Measurements from ENCODE around the gene JPH4.

Gene JPH4

GRCh38 chr14:23579311-23579630 is 681 bp upstream of the JPH4 start:
- no peak for DNase-seq (ENCODE audit: low spot score)

DNA sequence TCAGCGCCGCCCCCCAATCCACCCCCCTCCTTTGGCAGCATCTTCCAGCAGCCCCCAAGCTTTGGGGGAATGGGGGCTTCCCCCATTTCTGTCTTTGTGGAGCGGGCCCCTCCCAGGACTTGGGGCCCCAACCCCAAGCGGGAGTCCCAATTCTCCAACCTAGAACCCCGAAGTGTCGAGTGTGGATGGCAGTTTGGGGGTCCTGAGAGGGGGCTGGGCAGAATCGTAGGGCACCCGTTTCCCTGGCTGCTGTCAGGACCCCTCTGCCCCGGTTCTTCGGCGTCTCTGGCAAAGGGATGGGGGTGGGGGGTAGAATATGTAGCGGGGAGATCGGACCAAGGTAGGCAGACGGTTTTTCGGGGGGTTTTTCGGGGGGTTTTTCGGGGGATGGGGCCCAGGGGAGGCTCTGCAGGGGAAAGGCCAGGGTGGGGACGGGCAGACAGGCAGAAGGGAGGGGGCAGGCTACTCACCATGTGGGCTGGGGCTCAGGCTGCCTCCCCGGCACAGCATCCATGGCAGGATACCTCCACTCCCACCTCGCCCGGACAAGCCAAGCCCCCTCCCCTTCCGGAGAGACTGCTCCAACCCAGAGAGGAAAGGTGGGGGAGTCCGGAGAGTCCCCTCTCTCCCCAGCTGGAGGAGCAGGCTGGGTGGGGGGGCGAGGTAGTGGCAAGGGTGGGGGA is 739 bp downstream of the JPH4 start:
- no peak for DNase-seq (ENCODE audit: low spot score)

- DNase-seq (ENCODE audit: low spot score): no peak
These were observed 1.4 kb downstream of the JPH4 start for GRCh38 chr14:23577004-23577681.

DNA sequence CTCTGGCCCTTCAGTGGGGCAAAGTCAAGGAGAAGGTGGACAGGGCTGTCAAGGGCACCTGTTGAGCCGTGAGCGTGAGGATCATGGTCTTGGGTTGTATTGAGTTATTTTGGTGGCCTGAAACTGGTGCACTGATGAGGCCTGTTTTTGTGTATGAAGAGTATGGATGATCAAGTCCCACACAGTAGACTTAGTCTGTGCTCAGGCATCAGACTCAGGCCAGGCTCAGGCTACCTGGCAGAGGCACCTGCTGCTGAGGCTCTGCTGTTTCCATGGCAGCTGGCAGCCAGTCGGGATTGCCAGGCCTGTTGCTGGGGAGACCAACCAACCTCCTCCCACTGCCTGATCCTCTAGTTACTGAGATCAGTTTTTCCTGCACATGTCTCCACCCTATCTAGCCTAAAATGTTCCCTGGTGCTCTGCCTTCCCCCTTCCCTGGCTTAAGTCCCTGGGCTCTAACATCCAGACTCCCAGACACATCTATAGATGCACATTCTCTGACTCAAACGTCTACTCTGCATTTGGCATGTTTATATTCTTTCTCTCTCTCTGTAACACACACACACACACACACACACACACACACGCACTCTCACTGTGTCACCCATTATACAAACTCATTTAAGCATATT is 5.1 kb downstream of the JPH4 start:
- DNase-seq (ENCODE audit: low spot score): no peak

DNA sequence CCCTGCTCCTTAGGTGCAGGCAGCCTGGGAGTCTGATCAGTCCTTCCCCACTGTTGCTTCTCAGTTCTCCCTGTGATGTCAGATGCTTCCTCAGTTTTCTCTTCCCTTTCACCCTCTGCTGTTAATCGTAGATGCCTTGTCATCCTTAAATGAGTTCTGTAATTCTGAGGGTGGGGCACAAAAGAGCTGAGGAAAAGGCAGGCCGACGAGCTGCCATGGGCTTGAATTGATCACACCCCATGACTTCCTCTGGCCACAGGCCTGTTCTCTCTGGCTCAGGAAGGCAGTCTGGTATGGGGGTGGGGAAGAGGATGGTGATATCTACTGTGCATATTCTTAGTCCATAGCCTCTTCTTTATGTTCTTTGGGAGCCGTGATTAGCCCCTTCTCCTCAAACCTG is 5.8 kb downstream of the JPH4 start:
- DNase-seq (ENCODE audit: low spot score): no peak

DNA sequence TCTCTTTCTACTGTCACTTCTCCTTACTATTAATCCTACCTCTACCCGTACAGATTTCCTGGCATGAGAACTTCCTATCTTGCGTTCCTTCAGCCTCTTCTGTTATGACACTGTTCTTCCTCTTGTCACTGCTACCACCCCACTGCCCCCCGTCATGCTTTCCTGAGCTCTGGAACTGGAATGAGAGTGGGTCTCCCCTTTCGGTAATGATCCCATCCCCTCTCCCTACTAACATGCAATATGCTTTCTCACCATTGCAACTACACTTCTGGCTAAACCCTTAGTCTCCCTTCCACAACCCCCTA is 6.1 kb downstream of the JPH4 start:
- no peak for DNase-seq (ENCODE audit: low spot score)

GRCh38 chr14:23571701-23572523 is 6.7 kb downstream of the JPH4 start:
- no peak for DNase-seq (ENCODE audit: low spot score)

DNA sequence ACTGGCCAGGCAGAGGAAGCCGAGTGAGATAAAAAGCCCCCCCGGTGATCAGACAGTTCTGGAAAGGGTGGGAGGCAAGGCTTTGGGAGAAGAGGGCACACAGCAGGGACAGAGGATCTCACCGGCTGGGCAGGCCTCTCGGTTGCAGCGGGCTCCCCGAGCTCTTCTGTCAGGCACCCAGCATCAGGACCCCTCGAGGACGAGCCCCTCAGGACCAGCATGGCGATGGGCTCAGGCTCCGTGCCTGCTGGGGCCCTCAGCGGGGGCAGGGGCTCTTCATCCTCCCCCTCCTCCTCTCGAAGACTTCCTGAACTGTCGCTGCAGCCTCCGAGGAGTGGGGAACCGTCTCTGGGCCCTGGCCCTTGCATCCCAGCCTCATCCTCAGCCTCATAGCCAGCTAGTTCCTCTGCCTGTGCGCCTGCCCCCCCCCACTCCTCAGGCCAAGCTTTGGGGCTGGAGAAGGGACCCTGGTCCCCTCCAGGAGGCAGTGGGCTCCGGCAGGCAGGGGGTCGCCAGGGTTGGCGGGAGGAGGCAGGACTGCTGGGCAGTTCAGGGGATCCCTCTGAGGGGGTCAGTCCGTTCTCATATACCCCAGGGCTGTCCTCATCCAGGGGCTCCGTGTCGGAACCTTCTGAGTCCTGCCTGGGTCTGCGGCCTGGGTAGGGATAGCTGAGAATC is 7.6 kb downstream of the JPH4 start:
- DNase-seq (ENCODE audit: low spot score): no peak

- DNase-seq (ENCODE audit: low spot score): no peak
These were observed 9.0 kb downstream of the JPH4 start for GRCh38 chr14:23569443-23570151.

DNA sequence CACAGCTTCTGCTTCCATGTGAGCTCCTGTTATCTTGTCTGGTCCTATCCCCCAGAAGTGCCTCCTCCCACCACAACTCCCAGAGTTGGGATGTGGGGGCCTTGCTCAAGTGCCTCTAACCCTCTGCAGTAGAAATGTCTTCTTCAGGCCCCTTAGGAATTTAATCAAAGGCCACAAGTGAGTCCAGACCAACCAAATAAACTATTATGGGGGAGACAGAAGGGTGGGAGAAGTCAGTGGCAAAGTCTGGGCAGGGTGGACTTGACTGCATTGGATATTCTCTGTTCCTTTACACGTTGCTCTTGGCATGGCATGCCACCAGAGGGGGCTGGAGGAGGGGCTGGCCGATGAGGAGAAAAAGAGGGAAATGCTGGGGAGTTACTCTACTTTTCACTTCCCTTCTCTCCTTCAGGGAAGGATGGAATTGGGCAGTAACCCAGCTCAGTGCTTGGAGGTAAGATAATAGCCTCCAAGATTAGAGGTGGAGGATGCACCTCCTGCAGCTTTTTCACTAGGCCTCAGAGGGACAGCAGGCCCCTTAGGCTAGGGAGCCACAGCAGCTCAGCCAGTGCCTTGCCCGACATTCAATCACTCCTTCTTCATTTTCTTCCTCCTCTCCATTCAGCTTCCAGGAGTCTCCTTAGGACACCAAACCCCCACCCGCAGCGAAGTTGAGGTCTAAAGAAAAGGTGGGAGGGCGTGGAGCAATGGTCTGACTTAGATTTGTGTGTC is 9.8 kb downstream of the JPH4 start:
- DNase-seq (ENCODE audit: low spot score): peak; percentile 62

- DNase-seq (ENCODE audit: low spot score): no peak
These were observed 10.5 kb downstream of the JPH4 start for GRCh38 chr14:23568021-23568599.

DNA sequence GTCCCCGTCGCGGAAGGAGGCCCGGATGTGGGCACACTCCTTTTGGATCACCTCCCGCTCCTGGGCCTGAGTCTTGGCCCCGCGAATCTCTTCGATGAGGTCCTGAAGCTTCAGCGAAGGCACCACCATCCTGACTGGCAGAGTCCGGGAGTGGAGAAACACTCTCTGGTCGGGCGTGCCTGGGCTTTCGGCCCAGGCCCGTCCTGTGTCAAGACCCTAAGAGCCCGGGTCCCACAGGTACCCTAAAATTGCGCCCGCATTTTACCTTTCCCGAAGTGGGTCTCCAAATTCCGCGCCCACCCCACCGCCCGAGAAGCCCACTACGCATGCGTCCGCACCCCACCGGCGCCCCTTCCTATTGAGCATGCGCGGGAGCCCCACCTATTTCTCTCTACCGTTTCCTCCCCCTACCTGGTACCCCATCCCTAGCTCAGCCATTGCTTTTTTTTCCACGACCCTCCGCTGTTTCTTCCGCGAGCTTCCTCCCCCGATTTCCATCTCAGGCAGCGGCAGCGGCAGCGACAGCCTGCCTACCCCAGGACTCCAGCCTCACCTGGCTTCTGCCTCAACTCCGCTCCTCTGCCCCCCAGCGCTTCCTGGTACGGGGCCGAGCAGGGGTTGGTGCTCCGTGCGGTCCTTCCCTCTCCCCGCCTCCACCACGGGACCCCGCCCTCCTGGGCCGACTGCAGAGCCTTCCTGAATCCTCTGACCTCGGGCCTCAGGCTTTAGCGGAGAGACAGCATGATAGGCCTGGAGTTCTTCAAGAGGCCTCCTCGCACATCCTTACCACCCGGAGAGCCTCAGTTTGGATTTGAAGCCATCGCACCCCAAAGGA is 11.2 kb downstream of the JPH4 start, which contains the start of gene AP1G2:
Gene AP1G2 (minus strand): TSS at position 606 of the 835 bp plus-strand sequence. CDS start 477 bp downstream, at position 129.
- DNase-seq (ENCODE audit: low spot score): peak; percentile 94

DNA sequence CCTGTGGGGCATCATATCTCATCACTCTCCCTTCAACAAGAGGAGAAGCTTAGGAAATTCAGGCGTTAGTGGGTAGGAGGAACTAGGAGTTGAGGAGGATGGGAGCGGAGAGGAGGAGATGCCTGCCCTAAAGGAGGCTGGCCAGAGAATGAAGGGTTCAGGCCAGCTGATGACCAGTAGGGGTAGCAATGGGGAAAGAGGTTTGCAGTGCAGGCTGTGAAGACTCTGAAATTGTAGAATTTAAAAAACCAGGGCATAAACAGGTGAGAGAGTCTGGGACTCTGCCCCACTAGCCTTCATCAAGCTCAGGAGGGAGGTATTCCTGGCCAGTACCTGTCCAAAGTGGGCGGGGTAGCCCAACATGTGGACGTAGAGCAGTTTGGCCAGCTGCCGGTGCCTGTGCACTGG is 11.8 kb downstream of the JPH4 start:
- no peak for DNase-seq (ENCODE audit: low spot score)

- no peak for DNase-seq (ENCODE audit: low spot score)
These were observed 12.3 kb downstream of the JPH4 start for GRCh38 chr14:23566112-23566777.

DNA sequence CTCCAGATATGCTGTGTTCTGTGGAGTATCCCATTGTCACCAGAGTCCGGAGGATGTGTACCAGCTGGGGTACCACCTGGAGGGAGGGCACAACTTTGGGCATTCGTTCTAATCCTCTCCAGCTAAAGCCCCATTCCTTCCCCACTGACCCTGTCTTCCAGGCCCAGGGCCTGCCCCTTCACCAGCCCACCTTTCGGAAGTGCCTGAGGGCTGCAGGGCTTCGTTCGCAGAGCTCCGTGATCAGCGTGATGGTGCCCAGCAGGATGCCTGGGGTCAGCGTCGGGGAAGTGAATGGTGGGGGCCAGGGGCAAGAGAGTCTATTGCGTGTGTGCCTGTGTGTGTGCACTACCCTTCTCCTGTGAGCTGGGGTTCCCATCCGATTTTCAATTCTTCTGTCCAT is 13.0 kb downstream of the JPH4 start:
- DNase-seq (ENCODE audit: low spot score): no peak

DNA sequence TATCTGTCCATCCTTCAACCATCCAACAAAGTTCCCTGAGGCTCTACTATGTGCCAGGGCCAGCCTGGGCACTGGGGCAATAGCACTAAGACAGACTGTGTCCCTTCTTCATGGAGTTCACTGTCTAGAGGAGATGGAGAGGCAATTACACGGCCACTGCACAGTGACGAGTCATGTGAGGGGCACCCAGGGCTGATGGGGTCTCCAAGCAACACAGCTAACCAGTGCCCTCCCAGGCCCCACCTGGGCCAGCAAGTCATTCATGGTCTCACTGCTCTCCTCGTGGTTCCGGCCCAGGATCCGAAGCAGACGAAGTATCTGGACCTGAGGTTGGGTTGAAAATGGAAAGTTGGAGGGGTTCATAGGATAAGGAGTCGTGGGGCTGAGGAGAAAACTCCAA is 13.7 kb downstream of the JPH4 start:
- no peak for DNase-seq (ENCODE audit: low spot score)

DNA sequence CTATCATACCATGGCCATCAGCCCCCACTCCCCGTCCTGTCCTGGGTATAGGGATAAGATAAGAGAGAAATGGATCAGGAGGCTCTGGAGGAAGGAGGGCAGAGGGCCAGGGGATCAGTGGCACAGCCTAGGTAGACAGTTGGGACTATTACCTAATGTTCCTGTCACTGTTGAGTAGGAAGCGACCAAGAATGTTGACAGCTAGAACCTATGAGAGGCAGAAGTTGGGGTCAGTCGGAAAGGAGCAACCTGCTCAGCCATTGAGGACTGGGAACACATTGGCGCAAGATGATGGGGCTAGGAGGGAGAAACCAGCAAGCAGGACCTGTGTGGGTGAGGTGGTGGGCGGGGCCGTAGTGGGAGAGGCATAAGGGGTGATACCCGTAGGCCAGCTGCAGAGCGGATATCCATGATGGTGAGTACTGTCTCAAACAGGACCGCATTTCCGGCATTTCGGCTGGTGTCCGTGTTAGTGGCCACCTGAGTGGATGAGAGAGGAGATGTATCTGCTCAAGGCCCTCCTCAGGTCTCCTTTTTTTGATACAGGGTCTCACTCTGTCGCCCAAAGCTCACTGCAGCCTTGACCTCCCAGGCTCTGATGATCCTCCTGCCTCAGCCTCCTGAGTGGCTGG is 14.3 kb downstream of the JPH4 start:
- DNase-seq (ENCODE audit: low spot score): no peak

DNA sequence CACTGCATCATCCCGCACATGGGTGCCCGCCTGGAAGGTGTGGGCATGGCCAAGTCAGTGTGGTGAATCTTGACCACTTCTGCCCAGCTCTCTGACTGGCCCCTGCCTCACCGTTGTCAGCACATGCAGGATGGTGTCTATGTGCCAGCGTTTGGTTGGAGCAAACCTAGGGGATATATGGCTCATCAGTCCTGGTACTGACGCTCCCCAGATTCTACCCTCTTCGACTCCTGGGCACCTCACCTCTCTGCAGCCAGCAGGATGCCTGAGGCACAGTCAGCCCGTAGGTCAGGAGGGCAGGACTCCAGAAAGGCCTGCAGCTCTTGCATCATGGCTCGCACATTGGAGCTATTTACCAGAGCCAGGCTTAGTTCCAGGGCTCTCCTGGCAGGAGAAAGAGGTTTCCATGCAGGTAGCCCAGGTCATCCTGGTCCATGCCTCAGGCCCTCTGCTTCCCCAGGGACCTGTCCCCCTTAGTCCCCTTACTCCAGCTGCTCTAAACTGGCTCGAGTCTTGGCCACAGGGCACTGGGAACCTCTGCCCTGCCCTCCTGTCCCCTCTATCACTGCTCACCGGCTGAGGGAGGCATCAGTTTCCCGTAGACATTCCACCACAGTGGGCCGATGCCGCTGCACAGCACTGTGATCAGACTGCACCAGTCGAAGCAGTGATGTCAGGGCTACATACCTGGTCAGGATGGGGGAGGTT is 15.0 kb downstream of the JPH4 start:
- no peak for DNase-seq (ENCODE audit: low spot score)

Measured in HuH-7 (cell line).